ENCODE results near the gene ACOT11.

GRCh38 chr1:54607821-54608565 lies 60.0 kb downstream of the ACOT11 start:
- TF ChIP-seq POLR2AphosphoS5 (IDR thresholded peaks at IDR 0.05; ENCODE audit: low read depth, low read length): no peak
- no peak for TF ChIP-seq CTCF (IDR thresholded peaks at IDR 0.05)
- no peak for TF ChIP-seq RAD21 (IDR thresholded peaks at IDR 0.05; ENCODE audit: low read length)
- TF ChIP-seq SMC3 (IDR thresholded peaks at IDR 0.05; ENCODE audit: low read depth, low read length): no peak
- no peak for TF ChIP-seq NFIC (IDR thresholded peaks at IDR 0.05; ENCODE audit: borderline replicate concordance)
- no peak for TF ChIP-seq SIN3A (IDR thresholded peaks at IDR 0.05; ENCODE audit: borderline replicate concordance, low read depth, low read length)
- no peak for TF ChIP-seq JUND (IDR thresholded peaks at IDR 0.05)
